HG02884 (cell line): Measurements from ENCODE around the gene RMDN2.
"Not testable (repeated sequence)": the region's sequence is repeated elsewhere in the genome, so short reads cannot be mapped to it uniquely, and the experiment has no call there.

ENCODE experiments used
- ATAC-seq: cut with Tn5 transposase; IDR thresholded peaks from one replicate; pipeline ENCODE4 v1.9.1; 2021; ENCODE audit warnings: mild to moderate bottlenecking, moderate library complexity; ENCODE audit not compliant: unreplicated experiment

Gene RMDN2

GRCh38 chr2:37928377-37928776 lies 3.3 kb downstream of the RMDN2 start:
- ATAC-seq, result no peak

GRCh38 chr2:37930392-37930791 lies 5.3 kb downstream of the RMDN2 start:
- ATAC-seq, result not testable (repeated sequence)

GRCh38 chr2:37932873-37933272 lies 7.8 kb downstream of the RMDN2 start:
- ATAC-seq, result not testable (repeated sequence)

- peak; percentile 85 for ATAC-seq
Observed at GRCh38 chr2:37934591-37935513, 9.8 kb downstream of the RMDN2 start.

- ATAC-seq, result not testable (repeated sequence)
Observed at GRCh38 chr2:37937568-37937967, 12.5 kb downstream of the RMDN2 start.

DNA sequence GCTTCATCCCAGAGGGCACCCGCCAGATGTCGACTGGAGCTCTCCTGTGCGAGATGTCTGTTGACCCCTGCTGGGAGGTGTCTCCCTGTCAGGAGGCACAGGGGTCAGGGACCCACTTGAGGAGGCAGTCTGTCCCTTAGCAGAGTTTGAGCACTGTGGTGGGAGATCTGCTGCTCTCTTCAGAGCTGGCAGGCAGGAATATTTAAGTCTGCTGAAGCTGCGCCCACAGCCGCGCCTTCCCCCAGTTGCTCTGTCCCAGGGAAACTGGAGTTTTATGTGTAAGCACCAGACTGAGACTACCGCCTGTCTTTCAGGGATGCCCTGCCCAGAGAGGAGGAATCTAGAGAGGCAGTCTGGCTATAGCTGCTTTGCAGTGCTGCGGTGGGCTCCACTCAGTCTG lies 16.2 kb downstream of the RMDN2 start:
- ATAC-seq, result not testable (repeated sequence)

GRCh38 chr2:37944268-37944667 lies 19.2 kb downstream of the RMDN2 start:
- ATAC-seq, result no peak

- ATAC-seq, result no peak
Observed at GRCh38 chr2:37947306-37947705, 22.2 kb downstream of the RMDN2 start.

DNA sequence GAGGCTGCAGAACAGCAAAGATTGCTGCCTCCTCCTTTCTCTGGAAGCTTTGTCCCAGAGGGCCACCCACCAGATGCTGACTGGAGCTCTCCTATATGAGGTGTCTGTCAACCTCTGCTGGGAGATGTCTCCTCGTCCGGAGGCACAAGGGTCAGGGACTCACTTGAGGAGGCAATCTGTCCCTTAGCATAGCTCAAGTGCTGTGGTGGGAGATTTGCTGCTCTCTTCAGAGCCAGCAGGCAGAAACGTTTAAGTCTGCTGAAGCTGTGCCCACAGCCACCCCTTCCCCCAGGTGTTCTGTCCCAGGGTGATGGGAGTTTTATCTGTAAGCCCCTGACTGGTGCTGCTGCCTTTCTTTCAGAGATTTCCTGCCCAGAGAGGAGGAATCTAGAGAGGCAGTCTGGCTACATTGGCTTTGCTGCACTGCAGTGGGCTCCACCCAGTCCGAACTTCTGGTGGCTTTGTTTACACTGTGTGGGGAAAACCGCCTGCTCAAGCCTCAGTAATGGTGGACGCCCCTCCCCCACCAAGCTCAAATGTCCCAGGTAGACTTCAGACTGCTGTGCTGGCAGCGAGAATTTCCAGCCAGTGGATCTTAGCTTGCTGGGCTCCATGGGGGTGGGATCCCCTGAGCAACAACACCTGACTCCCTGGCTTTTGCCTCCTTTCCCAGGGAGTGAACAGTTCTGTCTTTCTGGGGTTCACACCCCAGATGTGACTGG lies 37.1 kb downstream of the RMDN2 start:
- ATAC-seq, result not testable (repeated sequence)

DNA sequence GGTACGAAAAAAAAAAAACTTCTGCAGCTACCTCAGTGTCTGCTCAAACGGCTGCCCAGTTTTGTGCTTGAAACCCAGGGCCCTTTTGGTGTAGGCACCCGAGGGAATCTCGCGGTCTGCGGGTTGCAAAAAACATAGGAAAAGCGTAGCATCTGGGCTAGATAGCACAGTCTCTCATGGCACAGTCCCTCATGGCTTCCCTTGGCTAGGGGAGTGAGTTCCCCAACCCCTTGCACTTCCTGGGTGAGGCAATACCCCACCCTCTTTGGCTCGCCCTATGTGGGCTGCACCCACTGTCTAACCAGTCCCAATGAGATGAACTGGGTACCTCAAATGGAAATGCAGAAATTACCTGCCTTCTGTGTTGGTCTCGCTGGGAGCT lies 37.6 kb downstream of the RMDN2 start:
- not testable (repeated sequence) for ATAC-seq

GRCh38 chr2:37963901-37964300 lies 38.8 kb downstream of the RMDN2 start:
- ATAC-seq, result not testable (repeated sequence)

- no peak for ATAC-seq
Observed at GRCh38 chr2:37966326-37966725, 41.2 kb downstream of the RMDN2 start.

DNA sequence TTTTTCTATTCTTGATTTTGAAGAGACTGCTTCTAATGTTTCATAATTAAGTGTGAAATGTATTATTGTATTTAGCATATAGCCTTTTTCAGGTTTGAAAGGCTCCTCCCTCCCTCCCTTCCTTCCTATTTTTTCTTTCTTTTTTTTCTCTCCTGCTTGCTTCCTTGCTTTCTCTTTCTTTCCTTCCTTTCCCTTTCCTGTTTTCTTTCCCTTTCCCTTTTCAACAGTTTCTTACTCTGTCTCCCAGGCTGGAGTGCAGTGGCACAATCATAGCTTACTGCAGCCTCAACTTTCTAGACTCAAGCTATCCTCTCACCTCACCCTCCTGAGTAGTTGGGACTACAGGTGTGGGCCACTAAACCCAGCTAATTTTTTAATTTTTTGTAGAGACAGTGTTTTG lies 44.6 kb downstream of the RMDN2 start:
- ATAC-seq, result no peak

DNA sequence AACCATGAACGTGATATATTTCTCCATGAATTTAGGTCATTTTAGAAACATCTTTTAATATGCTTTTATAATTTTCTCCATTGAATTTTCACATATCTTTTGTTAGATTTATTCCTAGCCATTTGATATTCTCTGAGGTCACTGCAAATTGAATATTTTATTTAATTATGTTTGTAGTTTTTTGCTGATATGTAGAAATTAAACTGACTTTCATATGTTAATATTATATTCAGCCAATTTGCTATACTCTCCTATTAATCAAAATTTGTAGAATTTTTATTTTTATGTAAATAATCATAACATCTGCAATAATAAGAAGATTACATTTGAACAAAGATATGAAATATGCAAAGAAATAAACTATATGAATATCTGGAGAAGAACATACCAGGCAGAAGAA lies 46.9 kb downstream of the RMDN2 start:
- no peak for ATAC-seq

DNA sequence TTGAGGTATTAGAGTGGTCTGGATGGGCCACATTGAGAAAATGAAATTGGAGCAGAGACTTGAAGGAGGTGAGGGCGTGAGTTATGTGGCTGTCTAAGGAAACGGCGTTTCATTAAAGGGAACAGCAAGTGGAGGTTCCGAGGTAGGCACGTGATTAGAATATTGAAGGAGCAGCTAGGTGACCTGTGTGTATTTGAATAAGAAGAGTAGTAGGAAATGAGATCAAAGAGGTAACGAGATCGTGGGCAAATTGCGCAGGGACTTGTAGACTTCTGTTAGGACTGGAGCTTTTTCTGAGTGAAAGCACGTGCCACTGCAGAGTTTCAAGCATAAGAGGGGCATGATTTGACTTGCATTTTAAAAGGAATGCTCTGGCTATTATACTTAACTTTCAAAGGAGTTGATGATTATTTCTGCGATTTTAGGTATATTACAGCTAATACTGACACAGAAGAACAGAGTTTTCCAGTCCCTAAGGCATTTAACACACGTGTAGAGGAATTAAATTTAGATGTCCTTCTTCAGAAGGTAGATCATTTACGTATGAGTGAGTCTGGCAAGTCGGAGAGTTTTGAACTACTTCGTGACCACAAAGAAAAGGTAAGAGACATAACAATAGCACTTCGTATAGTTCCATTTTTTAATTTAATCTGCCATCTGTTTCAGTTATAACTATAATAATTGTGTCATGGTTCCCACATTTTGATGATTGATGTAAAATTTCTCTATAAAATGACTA lies 48.7 kb downstream of the RMDN2 start:
- no peak for ATAC-seq

DNA sequence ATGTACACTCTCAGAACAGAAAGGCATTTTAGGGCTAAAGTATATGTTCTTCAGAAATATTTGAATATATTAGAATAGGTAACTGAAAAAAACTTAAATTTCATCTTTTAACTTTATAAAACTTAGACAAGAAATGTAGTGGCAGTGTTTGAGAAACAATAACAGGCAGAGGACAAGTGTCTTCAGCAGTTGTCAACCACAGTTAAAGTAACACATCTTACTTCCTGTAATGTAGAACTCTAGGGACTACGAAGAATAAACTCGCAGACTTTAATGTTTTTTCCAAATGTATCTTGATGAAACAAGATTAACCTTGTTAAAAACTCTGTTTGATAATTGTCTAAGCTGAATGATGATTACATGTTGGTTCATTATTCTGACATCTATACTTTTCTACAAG lies 50.7 kb downstream of the RMDN2 start:
- ATAC-seq, result no peak

- ATAC-seq, result no peak
Observed at GRCh38 chr2:37976411-37976810, 51.3 kb downstream of the RMDN2 start.

DNA sequence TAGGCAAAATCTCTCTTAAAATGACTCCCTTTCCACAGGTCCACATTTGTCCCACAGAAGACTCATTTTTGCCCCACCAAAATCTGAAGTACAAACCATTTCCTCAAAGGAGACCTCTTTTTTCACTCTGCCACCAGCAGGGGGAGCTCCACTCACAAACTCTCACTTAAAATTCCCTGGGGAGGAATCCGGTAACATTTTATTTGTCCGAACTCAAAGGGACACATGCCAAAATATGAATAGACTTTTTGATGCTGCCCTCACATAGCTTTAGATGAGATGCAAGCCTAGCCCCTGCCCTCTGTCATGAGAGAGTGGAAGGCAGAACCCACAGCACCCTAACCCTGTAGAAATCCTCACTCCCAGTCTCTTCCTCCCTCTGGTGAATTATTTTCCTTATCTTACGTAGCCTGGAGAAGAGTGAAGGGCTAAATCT lies 57.1 kb downstream of the RMDN2 start:
- no peak for ATAC-seq

DNA sequence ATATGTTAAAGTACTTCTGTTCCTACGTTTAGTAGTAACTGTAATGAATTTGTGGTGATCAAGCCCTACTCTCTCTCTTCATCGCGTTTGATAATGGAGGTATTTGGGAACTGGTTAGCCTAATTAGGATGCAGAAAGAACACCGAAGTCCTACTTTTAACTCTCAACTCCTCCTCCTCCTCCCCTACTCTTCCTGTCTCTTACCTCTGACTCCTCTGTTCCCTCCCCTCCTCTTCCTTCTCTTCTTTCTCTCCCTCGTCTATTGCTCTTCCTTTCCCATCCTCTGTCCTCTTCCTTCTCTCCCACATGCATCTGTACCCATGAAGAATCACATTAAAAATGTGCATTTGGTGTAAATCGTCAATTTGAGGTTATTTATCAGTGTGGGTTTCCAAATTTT lies 57.8 kb downstream of the RMDN2 start:
- ATAC-seq, result no peak

DNA sequence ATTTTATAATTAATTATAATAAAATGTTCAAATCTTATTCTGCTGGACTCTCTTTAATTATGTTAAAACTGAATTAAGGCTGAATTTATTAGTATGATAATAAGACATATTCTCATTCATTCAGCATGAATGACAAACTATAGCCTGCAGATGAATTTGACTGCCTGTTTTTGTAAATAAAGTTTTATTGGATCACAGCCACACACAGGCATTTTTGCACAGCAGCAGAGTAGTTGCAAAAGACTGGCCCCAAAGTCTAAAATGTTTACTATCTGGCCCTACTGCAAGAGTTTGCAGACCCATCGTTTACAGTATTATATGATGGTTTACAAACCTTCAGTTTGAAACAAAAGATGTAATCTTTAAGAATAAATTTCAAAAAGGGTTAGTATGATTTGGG lies 58.6 kb downstream of the RMDN2 start:
- no peak for ATAC-seq

DNA sequence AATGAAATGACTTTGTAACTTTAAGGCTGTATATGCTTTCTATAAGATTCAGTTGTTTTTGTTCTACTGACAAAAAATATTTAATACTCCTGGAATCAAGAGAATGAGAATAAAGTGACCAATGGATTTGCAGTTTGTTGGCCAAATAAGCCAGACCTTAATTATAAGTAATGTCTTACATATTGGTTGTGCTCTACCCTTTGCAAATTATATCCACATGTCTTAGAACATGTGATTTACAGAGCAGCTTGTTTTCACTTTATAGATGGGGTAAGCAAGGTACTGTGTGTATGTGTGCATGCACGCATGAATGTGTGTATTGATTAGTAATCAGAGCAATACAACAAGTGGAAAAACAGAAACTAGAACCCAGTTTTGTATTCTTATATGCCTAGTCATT lies 59.1 kb downstream of the RMDN2 start:
- no peak for ATAC-seq
